SK-N-SH (cell line): ENCODE results near the gene RHOT2. TPM values are rescaled to one million over a fixed set of nuclear protein-coding genes. Genes with fewer than 3 reads are reported as not detected.

ENCODE experiments used
- CTCF ChIA-PET: fragments of 300-600, 350-600 bp; formaldehyde crosslinking; extraction: SDS; loops from one replicate; lab custom pipeline; 2021; lab: Yijun Ruan, JAX
- POLR2A ChIA-PET: fragments of 350-600 bp; sonication (Branson Sonifier 250); formaldehyde crosslinking; extraction: SDS; loops from one replicate; lab custom pipeline; 2020; ENCODE audit warnings: antibody characterized with exemption, inconsistent platforms; lab: Yijun Ruan, JAX
- DNase-seq: peaks from one replicate; pipeline ENCODE4 v3.0.0; 2012
- H2AFZ ChIP-seq: fragments of 200-600 bp; sonication (generic); 2 replicates; pipeline ENCODE4 v1.8.1; 2016; ENCODE audit warnings: antibody characterized with exemption, mild to moderate bottlenecking, low read depth
- H3F3A ChIP-seq: fragments of 200-600 bp; sonication (generic); replicated peaks from 2 replicates; pipeline ENCODE3; 2016; ENCODE audit warnings: antibody characterized with exemption, mild to moderate bottlenecking; ENCODE audit not compliant: insufficient read depth
- H3K27ac ChIP-seq, 2 experiments: fragments of 200-500 bp in 1 of 2; fragments of 200-600 bp in 1 of 2; sonication (Bioruptor generic) in 1 of 2; sonication (generic), shearing (Covaris generic) in 1 of 2; 2 replicates each; pipeline versions ENCODE4 v1.5.1 to v1.6.1; 2014 to 2016; ENCODE audit warnings: low read depth in 2 of 2, inconsistent platforms in 1 of 2, low read length in 1 of 2, mild to moderate bottlenecking in 1 of 2, mixed read lengths in 1 of 2
- H3K27me3 ChIP-seq: fragments of 200-600 bp; sonication (generic), shearing (Covaris generic); 2 replicates; pipeline ENCODE4 v1.6.1; 2016; ENCODE audit warnings: mixed run types; ENCODE audit not compliant: insufficient read depth
- H3K36me3 ChIP-seq, 2 experiments: fragments of 200-500 bp in 1 of 2; fragments of 200-600 bp in 1 of 2; sonication (Bioruptor generic) in 1 of 2; sonication (generic) in 1 of 2; replicated peaks in 1 of 2; 2 replicates each; pipeline versions ENCODE3 to v1.5.1; 2014 to 2016; ENCODE audit warnings: low read length in 1 of 2, mild to moderate bottlenecking in 1 of 2; ENCODE audit not compliant: insufficient read depth in 2 of 2, control insufficient read depth in 1 of 2
- H3K4me1 ChIP-seq, 2 experiments: fragments of 200-500 bp in 1 of 2; fragments of 200-600 bp in 1 of 2; sonication (Bioruptor generic) in 1 of 2; sonication (generic), shearing (Covaris generic) in 1 of 2; 2 replicates each; pipeline versions ENCODE4 v1.5.1 to v1.6.1; 2014 to 2016; ENCODE audit warnings: low read depth in 1 of 2, low read length in 1 of 2, mixed run types in 1 of 2; ENCODE audit not compliant: insufficient read depth in 2 of 2, control insufficient read depth in 1 of 2
- H3K4me2 ChIP-seq: fragments of 200-600 bp; sonication (generic), shearing (Covaris generic); 2 replicates; pipeline ENCODE4 v1.6.1; 2017; ENCODE audit warnings: mixed run types
- H3K4me3 ChIP-seq, 2 experiments: fragments of 200-500 bp in 1 of 2; fragments of 200-600 bp in 1 of 2; sonication (Bioruptor generic) in 1 of 2; sonication (generic), shearing (Covaris generic) in 1 of 2; 2 replicates each; pipeline versions ENCODE4 v1.5.1 to v1.8.1; 2014 to 2016; ENCODE audit warnings: low read depth in 2 of 2, inconsistent platforms in 1 of 2, low read length in 1 of 2, mild to moderate bottlenecking in 1 of 2, mixed read lengths in 1 of 2, moderate library complexity in 1 of 2
- H3K79me2 ChIP-seq: fragments of 200-600 bp; sonication (generic); 2 replicates; pipeline ENCODE4 v1.8.1; 2017; ENCODE audit warnings: mild to moderate bottlenecking; ENCODE audit not compliant: insufficient read depth
- H3K9ac ChIP-seq: fragments of 200-600 bp; sonication (generic); 2 replicates; pipeline ENCODE4 v1.6.1; 2017; ENCODE audit warnings: mixed run types
- H3K9me2 ChIP-seq: fragments of 200-600 bp; sonication (generic); 2 replicates; pipeline ENCODE4 v1.6.1; 2017; ENCODE audit warnings: mixed run types
- H3K9me3 ChIP-seq: fragments of 200-600 bp; sonication (generic); 2 replicates; pipeline ENCODE4 v1.6.1; 2017; ENCODE audit warnings: mixed run types, mild to moderate bottlenecking, moderate library complexity
- H4K20me1 ChIP-seq: fragments of 200-600 bp; sonication (generic); 2 replicates; pipeline ENCODE4 v1.6.1; 2017; ENCODE audit warnings: mild to moderate bottlenecking, mixed run types; ENCODE audit not compliant: insufficient read depth
- CTCF ChIP-seq: fragments of 200-600 bp; sonication (generic); IDR thresholded peaks from 2 replicates; pipeline ENCODE4 v1.6.1; 2017; ENCODE audit warnings: antibody characterized with exemption, mild to moderate bottlenecking, moderate library complexity
- FOSL2 ChIP-seq: IDR thresholded peaks from 2 replicates; pipeline ENCODE4 v1.4.0; 2012; ENCODE audit warnings: low read depth, mild to moderate bottlenecking, moderate library complexity, borderline replicate concordance
- FOXJ3 ChIP-seq: sonication (generic); formaldehyde crosslinking; IDR thresholded peaks from 2 replicates; pipeline ENCODE4 v1.5.1; 2020; ENCODE audit warnings: mild to moderate bottlenecking, missing genetic modification reagents
- GATA2 ChIP-seq: sonication (generic); formaldehyde crosslinking; IDR thresholded peaks from 2 replicates; pipeline ENCODE4 v1.5.0; 2020; ENCODE audit warnings: mild to moderate bottlenecking, missing genetic modification reagents
- IRF3 ChIP-seq: fragments of 150-350 bp; IDR thresholded peaks from 2 replicates; pipeline ENCODE4 v1.6.1; 2016; ENCODE audit warnings: mild to moderate bottlenecking, low read depth, low read length
- JUND ChIP-seq: IDR thresholded peaks from 2 replicates; pipeline ENCODE4 v1.4.0; 2012
- MAX ChIP-seq: IDR thresholded peaks from 2 replicates; pipeline ENCODE4 v1.4.0; 2012; ENCODE audit warnings: low read depth
- MXI1 ChIP-seq: IDR thresholded peaks from 2 replicates; pipeline ENCODE4 v1.6.1; 2012; ENCODE audit warnings: mild to moderate bottlenecking, low read depth, low read length, improper control_type of control experiment
- PBX3 ChIP-seq: IDR thresholded peaks from 2 replicates; pipeline ENCODE4; 2012
- REST ChIP-seq: IDR thresholded peaks from 2 replicates; pipeline ENCODE4 v1.6.1; 2012; ENCODE audit warnings: mild to moderate bottlenecking, low read depth, low read length, moderate library complexity
- USF2 ChIP-seq: fragments of 150-350 bp; IDR thresholded peaks from 2 replicates; pipeline ENCODE4 v1.6.1; 2017; ENCODE audit warnings: antibody characterized with exemption, low read length, low read depth, borderline replicate concordance
- ZBTB33 ChIP-seq: IDR thresholded peaks from 2 replicates; pipeline ENCODE4 v1.4.0; 2012; ENCODE audit warnings: low read depth, borderline replicate concordance
- WGBS: methylation state at CpG from one replicate; pipeline ENCODE4 v1.1.6; 2017; ENCODE audit warnings: low lambda C conversion rate; 5-methylcytosine and 5-hydroxymethylcytosine counted together
- polyA plus RNA-seq, 3 experiments: library from polyadenylated mRNA; depleted of rRNA; stranded (reverse); fragments of >200 nt; gene quantifications; 2 replicates each; pipeline ENCODE4 v1.2.3, GENCODE V29; 2012

Gene RHOT2
- polyA plus RNA-seq, 1 of the 3 experiments (the other 2 are of a cell fraction), result 229 TPM

- no peak for TF ChIP-seq MAX
- TF ChIP-seq FOSL2, result no peak
- TF ChIP-seq GATA2 (CRISPR knock-in tag), result no peak
- no peak for TF ChIP-seq USF2
- TF ChIP-seq PBX3, result no peak
- no peak for TF ChIP-seq MXI1
- TF ChIP-seq FOXJ3 (CRISPR knock-in tag), result no peak
- no peak for TF ChIP-seq REST
- no peak for TF ChIP-seq ZBTB33
- TF ChIP-seq JUND, result no peak
- no peak for TF ChIP-seq IRF3
- TF ChIP-seq CTCF, result no peak
- H3K9me3 ChIP-seq, result no peaks in the 10 kb centered on the region
- no peak overlapping the region for H3K27ac ChIP-seq
- H3K9ac ChIP-seq, result no peak overlapping the region
- H3K4me1 ChIP-seq, result peaks cover 0 to 49% of the 10 kb centered on the region in 2 experiments; a peak in 1 of 4 replicates
- H3F3A ChIP-seq, result peaks cover 5% of the 10 kb centered on the region
- peaks cover 0 to 16% of the 10 kb centered on the region in 2 experiments for H3K36me3 ChIP-seq
- peaks cover 12% of the 10 kb centered on the region; the same call in 1 of the 2 replicates for H3K79me2 ChIP-seq
- H2AFZ ChIP-seq, result no peak overlapping the region
- H3K4me3 ChIP-seq, result no peak overlapping the region
- H3K27me3 ChIP-seq, result no peaks in the 10 kb centered on the region
- 95% methylated on average over 11 of the region's 22 CpGs for WGBS
- no peaks in the 10 kb centered on the region; the same call in 1 of the 2 replicates for H4K20me1 ChIP-seq
- H3K9me2 ChIP-seq, result no peaks in the 10 kb centered on the region
- POLR2A ChIA-PET, result no interaction called here
- no peak for DNase-seq
- CTCF ChIA-PET, result interaction anchor here (1.4 kb wide), 1 partner anchor 49 kb away, joined by 5 read pairs; no protein-coding TSS in a partner anchor
- H3K4me2 ChIP-seq, result no peak overlapping the region
These were observed 33.8 kb upstream of the RHOT2 start for GRCh38 chr16:634051-634670.
